Kidney (tissue), 14 donors: ENCODE results near the gene CCDC160. TPM values are rescaled to one million over a fixed set of nuclear protein-coding genes. Genes with fewer than 3 reads are reported as not detected.
A peak's percentile ranks its signal among the peaks of the same experiment; 100 is the strongest.

Source experiments
- DNase-seq, 5 donors: peaks; one replicate each; pipeline ENCODE4 v3.0.0-alpha.2; 2013 to 2020
- FAIRE-seq: peaks from 2 replicates; lab custom pipeline; 2012; peaks lifted over from hg19 to GRCh38; lab: Jason Lieb, UNC
- H3K27ac ChIP-seq, 2 donors: one replicate each; pipeline ENCODE4 v1.7.0; 2013; ENCODE audit warnings: low read depth in 2 of 2, low read length in 2 of 2, inconsistent platforms in 1 of 2
- H3K27me3 ChIP-seq: one replicate; pipeline ENCODE4 v1.7.1; 2013; ENCODE audit warnings: low read length, inconsistent platforms; ENCODE audit not compliant: control insufficient read depth, insufficient read depth
- H3K36me3 ChIP-seq, 3 donors: one replicate each; pipeline versions ENCODE4 v1.7.0 to v1.7.1; 2013; ENCODE audit warnings: low read length in 3 of 3, control low read depth in 1 of 3, inconsistent platforms in 1 of 3; ENCODE audit not compliant: insufficient read depth in 3 of 3, control insufficient read depth in 2 of 3
- H3K4me1 ChIP-seq, 3 donors: one replicate each; pipeline versions ENCODE4 v1.7.0 to v1.7.1; 2013; ENCODE audit warnings: low read length in 3 of 3, inconsistent platforms in 1 of 3, low read depth in 1 of 3; ENCODE audit not compliant: control insufficient read depth in 2 of 3, insufficient read depth in 2 of 3
- H3K4me3 ChIP-seq, 3 donors: one replicate each; pipeline versions ENCODE4 v1.7.0 to v1.8.1; 2013; ENCODE audit warnings: low read length in 3 of 3, control low read depth in 1 of 3, inconsistent platforms in 1 of 3
- H3K9ac ChIP-seq, 3 donors: one replicate each; pipeline versions ENCODE4 v1.7.0 to v1.7.1; 2013; ENCODE audit warnings: low read length in 3 of 3, control low read depth in 1 of 3, inconsistent platforms in 1 of 3
- H3K9me3 ChIP-seq, 3 donors: one replicate each; pipeline versions ENCODE4 v1.7.0 to v1.7.1; 2013; ENCODE audit warnings: low read length in 3 of 3, control low read depth in 1 of 3, inconsistent platforms in 1 of 3; ENCODE audit not compliant: control insufficient read depth in 2 of 3, insufficient read depth in 1 of 3
- CTCF ChIP-seq: IDR thresholded peaks from 3 replicates; pipeline ENCODE4 v1.5.1; 2012; ENCODE audit warnings: mild to moderate bottlenecking, moderate library complexity, borderline replicate concordance; ENCODE audit not compliant: insufficient read depth; ENCODE audit errors: extremely low read depth
- intact Hi-C: fragments of 100-400 bp; cut with DNase I; formaldehyde crosslinking; loops from one replicate; pipeline ENCODE4 v1.11.1; 2022
- polyA plus RNA-seq: library from polyadenylated mRNA; stranded (reverse); fragments of 350-450 nt; fragmentation: Illumina TruSeq; extraction: RNeasy Lipid Tissue Mini Kit (QIAGEN cat#74804); gene quantifications from one replicate; pipeline ENCODE4 v1.2.3, GENCODE V29; 2014; ENCODE audit warnings: low read depth, low replicate concordance; ENCODE audit not compliant: insufficient read depth
- total RNA-seq: library from RNA; stranded (reverse); fragmentation: NEBNext Ultra II Directional; extraction: Animal tissue kit (Norgen Biotek cat#: 25700); gene quantifications from one replicate; pipeline ENCODE4 v1.2.1, GENCODE V29; 2021
- donor health status: control.
- donor health status: control.
- donor health status: control.
- donor health status: control.
- donor health status: control.
- donor health status: DM: yes; HTN: yes; CAD: no.
- donor health status: Normal renal cell carcinoma (clear cell type).

Gene CCDC160
- total and polyA plus RNA-seq, 2 donors from 2014 or later = 4.9 to 7.0 TPM

GRCh38 chrX:134249241-134249640, 12.3 kb downstream of the CCDC160 start:
- FAIRE-seq = peak; percentile 46
- Histone ChIP-seq H3K9me3 (no peaks in the 10 kb centered on the region), H3K36me3 (no peaks in the 10 kb centered on the region), H3K27ac (no peak overlapping the region), H3K27me3 (peaks cover 2% of the 10 kb centered on the region), H3K4me3 (no peak overlapping the region), H3K4me1 (no peaks in the 10 kb centered on the region), H3K9ac (no peak overlapping the region)
- intact Hi-C loops = no loop called here
- no peak for DNase-seq
- TF ChIP-seq CTCF = no peak

DNA sequence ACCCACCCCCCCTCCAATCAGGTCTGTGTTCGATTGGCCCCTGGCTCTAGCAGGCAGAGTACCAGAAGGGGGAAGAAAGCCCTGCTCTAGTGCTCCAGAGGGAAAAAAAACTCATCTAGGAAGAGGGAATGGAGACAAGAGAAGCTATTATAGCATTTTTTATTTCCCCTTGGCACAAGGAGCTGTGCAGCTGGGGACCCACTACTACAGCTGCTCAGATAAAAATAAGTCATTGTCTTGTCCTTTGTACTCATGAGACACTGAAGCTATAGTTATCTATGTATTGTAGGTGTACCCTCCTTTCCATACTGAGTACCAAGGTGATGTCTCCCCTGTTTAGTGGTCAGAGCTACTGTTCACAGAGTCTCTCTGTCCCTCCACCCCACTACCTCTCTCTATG, 14.3 kb downstream of the CCDC160 start:
- Histone ChIP-seq H3K27me3 (peaks cover 2% of the 10 kb centered on the region), H3K36me3 (no peaks in the 10 kb centered on the region), H3K27ac (no peak overlapping the region), H3K9me3 (no peaks in the 10 kb centered on the region), H3K4me1 (no peaks in the 10 kb centered on the region), H3K4me3 (no peak overlapping the region), H3K9ac (no peak overlapping the region)
- DNase-seq (no peak), FAIRE-seq (no peak)
- no peak for TF ChIP-seq CTCF
- intact Hi-C loops = no loop called here

DNA sequence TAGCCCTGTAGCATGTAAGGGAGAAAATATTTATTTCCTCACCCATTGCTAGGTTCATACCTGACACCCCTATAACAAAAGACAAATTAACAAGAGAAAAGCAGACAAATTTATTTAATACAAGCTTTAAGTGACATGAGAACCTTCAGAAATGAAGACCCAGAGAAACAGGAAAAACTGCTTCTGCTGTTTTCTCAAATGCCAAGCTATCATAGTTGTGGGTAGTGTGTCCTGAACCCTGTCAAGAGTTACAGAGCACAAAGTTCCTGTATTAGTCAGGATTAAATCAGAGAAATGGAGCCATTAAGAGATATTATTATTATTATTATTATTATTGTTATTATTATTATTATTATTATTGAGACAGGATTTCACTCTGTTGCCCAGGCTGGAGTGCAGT, 17.5 kb downstream of the CCDC160 start:
- Histone ChIP-seq H3K9ac (no peak overlapping the region), H3K4me1 (no peaks in the 10 kb centered on the region), H3K27me3 (peaks cover 2% of the 10 kb centered on the region), H3K27ac (no peak overlapping the region), H3K4me3 (no peak overlapping the region), H3K9me3 (no peaks in the 10 kb centered on the region), H3K36me3 (no peaks in the 10 kb centered on the region)
- FAIRE-seq = no peak
- intact Hi-C loops = no loop called here
- no peak for DNase-seq
- TF ChIP-seq CTCF = no peak

- H3K27me3 ChIP-seq = peaks cover 2% of the 10 kb centered on the region
- H3K4me1 ChIP-seq = no peaks in the 10 kb centered on the region
- no peak overlapping the region for H3K4me3 ChIP-seq
- intact Hi-C loops = no loop called here
- DNase-seq (no peak), FAIRE-seq (no peak)
- no peak for TF ChIP-seq CTCF
- no peaks in the 10 kb centered on the region for H3K9me3 ChIP-seq
- H3K36me3 ChIP-seq = no peaks in the 10 kb centered on the region
- H3K27ac ChIP-seq = no peak overlapping the region
- no peak overlapping the region for H3K9ac ChIP-seq
Observed at GRCh38 chrX:134255555-134255954, 18.6 kb downstream of the CCDC160 start.
